TTC549 (cell line): ENCODE results near the gene LAMA3.

Source experiments
- FAIRE-seq: peaks from 2 replicates; lab custom pipeline; 2012; peaks lifted over from hg19 to GRCh38; lab: Jason Lieb, UNC

Gene LAMA3

DNA sequence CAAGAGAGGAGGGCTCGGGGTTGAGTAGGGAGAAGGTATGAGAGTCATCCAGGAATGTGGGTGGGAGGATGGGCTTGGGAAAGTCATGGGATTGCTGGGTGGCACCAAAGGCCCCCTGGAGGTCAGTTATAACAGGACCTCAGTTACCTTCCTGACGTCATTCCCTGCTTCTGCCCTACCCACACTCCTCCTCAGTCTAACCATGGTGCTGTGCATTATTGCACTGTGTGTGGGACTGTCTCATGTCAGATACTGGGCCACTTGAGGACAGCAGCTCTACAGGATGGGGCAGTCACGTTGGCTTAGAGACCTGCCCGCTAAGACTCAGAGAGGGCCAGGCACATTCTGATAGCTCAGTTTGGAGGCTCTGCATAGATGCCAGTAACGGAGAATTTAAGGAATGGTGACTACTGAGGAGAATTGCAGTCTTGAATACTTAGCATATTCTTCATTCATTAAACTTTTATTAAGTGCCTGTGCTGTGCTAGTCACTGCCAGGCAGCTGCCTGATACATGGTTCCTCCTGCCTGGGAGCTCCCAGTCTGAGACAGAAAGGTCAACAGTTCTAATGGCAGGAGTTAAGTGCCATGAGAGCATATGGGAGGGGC, 90.5 kb downstream of the LAMA3 start:
- no peak for FAIRE-seq

DNA sequence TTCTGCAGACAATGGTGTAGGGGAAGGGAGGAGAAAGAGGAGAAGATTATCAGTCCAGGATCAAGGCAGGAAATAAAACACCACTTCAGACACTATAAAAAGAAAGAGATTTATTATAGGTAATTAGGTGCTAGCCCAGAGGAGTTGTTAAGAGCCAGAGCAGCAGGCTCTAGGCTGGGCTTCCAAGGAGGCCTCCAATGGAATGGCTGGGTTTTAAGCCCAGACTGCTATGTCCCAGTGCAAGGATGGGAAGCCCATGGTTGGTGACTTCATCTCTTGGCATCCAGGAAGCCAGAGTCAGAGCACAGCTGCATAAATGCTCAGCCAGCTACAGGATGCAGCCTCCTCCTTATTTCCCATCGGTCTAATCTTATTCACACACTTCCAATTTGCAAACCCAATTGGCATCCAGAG, 95.6 kb downstream of the LAMA3 start:
- FAIRE-seq, result no peak

DNA sequence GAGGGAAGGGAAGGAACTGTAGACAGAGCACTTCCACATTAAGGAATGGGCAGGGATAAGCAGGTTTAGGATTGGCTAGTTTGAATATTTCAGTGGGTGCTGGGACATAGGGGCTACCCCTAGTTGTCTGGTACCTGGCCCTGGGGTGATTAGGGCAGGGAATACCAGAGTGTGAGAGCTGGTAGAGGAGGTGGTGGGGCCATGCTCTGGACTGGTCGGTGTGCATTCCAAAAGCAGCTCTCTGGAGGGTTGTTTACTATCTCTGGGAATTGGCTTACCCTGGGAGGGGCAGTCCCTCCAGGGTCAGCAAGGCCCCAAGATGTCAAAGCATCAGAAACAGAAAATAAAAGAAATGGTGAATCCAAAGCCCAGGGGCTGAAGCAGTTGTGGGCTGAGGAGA, 103.8 kb downstream of the LAMA3 start:
- no peak for FAIRE-seq

DNA sequence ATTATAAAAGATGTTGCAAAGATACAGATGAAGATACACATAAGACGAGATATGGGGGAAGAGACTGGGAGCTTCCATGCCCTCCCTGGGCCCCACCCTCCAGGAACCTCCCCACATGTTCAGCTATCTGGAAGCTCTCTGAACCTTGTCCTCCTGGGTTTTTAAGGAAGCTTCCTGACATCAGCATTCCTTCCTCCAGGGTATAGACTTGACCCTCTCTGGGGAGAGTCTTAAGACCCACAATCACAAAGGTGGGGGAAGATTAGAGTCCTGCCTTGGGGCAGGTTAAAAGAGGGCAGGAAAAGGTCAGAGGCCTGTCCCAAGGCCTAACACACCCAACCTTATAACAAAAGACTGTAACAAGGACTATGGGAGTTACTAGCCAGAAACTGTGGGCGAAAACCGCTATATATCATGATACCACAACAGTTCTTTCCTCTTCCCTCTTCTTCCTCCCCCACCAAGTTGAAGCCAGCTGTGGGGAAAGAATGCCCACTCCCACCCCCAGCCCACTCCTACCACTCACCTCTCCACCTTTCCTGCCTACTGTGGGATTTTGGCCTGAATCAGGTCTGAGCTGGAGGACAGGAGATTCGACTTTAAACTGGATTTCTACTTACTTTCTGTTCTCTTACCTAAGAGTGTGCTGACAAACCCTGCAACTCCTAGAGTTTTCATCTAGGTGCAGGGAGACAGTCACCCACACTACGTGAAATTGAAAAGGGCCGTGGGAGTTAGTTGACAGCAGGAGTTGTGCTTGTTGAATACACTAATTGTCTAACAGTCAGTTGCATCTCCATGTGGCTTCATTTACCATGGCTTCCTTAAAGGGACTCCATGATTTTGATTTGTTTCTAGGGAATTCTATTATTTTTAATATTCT, 105.0 kb downstream of the LAMA3 start:
- FAIRE-seq, result no peak

DNA sequence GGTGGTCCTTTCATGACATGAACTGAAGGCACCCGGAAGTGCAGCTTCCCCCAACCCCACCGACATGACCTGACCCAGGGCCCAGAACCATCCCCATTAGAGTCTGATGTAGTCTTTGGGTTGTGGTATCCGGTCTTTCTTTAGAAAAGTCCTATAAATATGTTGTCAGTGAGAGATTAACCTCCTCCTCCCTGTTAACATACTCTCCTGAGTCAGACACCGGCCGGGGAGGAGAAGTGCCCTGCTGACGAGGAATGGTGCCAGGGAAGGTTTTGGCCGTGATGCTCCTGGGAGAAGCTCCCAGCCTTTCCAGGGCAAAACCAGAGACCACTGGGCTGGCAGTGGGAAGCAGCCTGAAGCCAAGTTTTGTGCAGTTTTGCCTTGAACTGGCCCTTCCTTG, 109.0 kb downstream of the LAMA3 start:
- FAIRE-seq, result no peak

DNA sequence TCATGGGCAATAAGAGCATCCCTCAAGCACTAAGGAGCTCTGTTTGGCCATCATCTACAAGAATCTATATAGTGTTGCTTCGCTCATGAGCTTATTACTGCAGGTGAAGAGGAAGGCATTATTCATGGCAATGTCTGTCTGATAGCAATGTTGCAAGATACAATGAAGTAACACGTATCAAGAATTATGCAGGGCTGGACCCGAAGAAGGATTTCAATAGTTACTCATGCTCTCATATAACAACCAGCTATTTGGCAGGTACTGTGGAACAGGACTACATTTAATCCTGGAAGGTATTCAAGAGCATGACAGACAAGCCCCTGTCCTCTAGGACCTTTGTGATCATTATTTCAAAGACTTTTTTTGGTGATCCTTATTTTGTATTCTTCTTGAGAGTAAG, 109.6 kb downstream of the LAMA3 start:
- FAIRE-seq, result no peak

DNA sequence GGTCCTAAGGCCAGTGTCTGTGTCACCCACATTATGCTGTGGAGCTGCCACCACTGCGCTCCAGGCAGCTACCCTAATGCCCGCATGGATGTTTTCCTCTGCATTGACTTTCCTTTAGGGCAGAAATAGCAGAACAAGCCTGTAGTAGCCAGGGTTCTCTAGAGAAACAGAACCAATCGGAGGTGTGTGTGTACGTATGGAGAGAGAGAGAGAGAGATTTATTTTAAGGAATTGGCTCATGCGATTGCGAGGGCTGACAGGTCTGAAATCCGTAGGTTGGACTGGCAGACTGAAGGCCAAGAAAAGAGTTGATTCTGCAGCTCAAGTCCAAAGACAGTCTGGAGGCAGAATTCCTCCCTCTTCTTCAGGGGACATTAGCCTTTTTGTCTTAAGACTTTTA, 110.3 kb downstream of the LAMA3 start:
- FAIRE-seq, result no peak

DNA sequence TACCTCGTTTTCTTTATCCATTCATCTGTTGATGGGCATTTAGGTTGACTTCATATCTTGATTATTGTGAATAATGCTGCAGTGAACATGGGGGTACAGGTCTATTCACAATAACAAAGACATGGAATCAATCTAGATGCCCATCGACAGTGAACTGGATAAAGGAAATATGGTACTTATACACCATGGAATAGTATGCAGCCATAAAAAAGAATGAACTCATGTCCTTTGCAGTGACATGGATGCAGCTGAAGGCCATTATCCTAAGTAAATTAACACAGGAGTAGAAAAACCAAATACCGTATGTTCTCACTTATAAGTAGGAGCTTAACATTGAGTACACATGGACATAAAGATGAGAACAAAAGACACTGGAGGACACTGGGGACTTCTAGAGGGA, 111.6 kb downstream of the LAMA3 start:
- FAIRE-seq, result no peak

DNA sequence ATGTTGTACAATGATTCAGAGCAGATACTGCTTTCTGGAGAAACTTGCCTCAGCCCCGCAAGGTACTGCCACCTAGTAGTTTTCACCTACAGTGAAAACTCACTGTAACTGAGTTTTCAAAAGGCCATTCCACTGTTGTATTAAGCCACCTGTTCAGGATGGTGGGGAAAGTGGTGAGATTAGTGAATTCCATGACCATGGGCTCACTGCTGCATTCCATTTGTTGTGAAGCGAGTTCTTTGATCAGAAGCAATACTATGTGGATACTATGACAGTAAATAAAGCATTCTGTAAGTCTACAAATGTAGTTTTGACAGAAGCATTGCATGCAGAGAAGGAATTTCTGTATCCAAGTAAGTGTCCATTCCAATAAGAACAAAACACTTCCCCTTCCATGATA, 113.6 kb downstream of the LAMA3 start:
- no peak for FAIRE-seq

DNA sequence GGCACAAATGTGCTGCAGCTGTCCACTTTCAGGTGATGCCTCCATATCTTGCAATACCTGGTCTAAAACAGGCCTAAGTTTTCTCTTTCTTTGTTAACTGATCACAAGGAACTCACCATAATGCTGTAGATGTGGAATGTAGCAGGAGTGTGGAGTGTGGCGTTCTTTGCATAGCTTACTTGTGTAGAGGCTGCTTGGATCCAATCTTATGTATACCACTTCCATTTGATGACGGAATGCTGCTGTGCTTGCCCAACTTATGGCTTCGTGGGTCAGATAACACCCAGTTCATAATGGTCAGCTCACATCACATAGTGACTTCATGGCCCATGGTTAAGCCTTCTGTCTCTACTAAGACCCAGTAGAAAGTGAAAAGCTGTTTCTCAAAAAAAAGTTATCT, 114.5 kb downstream of the LAMA3 start:
- no peak for FAIRE-seq

DNA sequence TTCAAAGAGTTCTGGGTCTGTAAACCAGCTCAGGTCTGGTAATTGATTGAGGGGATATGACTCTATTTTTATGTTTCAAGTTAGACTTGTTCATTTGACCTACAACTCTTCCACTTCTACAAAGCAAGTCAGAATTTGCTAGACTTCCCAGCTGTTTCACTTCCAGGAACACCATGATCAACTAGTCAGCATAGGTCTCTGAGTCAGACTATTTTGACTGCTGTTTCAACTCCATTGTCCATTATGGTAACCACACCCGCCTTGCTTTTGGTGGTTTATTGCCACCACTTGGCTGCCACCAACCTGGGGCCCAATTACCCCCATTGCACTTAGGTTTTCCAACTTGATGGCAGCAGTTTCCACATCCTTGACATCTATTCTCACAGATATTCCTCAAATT, 116.6 kb downstream of the LAMA3 start:
- no peak for FAIRE-seq

DNA sequence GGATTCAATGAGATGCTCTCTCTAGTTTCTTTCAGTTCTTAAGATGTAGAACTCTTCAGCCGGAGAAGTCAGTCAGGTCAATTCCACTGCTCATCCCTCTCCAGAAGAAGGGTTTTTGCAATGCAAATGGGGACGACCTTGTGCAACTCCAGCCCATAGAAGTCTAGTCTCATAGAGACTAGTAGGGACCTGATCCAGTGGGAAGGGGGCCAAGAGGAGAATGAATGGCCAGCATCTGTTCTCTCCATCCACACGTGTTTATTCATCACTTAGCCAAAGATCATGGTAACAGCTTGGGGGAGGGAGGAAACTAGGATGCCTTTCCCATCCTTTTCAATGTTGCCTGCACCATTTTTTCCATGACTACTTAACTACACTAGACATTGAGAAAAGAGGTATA, 120.2 kb downstream of the LAMA3 start:
- no peak for FAIRE-seq

DNA sequence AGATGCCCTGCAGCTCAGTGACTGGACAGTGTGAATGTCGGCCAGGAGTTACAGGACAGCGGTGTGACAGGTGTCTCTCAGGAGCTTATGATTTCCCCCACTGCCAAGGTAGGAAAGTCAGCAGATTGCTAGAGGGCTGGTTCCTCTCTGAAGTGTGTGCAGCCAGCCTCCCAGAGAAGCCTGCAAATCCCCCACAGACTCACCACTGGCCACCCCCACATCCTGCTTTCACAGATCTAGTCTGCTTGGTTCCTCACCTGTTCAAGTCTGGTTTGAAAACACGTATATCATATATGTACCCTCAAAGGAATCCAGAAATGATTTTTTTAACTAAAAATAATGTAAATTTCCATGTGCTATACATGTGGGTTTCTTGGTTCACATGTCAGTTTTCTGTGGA, 121.1 kb downstream of the LAMA3 start:
- no peak for FAIRE-seq

DNA sequence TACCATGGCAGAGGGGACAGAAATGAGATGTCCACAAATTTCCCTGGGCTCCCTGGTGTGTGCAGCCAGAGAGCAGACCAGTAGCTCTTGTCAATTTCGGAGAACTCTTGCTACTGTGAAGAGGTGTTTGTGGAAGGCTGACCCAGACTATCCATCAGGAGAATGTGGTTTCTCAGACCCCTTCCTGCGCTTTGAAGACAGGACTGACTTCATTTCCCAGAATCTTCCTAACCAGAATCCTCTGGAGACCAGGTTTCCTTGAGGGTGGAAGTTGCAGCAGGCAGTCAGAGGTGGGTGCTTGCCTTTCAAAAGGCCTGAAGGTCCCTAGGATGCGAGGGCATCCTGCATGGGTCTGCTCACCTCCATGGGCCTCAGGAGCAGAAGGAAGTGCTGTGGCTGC, 121.9 kb downstream of the LAMA3 start:
- FAIRE-seq, result no peak

DNA sequence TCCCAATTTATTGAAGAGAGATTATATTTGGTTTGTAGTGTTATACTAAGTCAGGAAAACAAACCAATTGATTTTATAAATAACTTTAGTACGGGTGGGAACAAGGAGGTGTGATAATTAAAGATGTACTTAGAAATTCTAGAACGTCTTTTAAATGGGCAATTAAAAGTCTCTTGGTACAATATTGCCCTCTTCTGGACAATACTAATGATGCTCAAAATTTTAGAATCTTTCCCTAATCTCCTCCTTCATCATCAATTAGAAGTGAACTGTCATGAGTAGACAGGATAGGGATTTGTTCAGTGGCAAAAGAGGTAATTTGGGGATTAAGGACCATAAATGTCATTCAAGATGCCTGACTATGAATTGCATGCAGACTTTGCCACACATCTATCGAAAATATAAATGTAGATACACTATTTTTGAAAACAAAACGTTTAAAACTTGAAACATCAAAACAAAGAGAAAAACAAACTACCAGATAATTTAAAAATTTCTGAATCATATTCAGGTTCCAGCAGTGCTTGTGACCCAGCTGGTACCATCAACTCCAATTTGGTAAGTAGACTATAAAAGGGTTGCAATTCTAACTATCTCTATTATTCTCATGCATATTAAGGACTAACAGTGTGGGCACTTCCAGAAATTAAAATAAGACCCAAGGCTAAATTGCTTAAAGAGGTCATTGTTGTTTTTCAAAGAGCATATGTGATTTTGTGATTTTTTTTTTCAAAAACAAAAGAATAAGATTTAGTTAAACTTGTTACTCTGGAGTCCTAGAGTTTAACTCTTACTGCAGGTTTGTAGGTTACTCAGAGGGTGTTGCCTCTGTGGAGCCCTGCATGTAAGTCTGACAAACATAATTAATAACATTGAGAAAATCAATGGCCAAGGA, 123.5 kb downstream of the LAMA3 start:
- FAIRE-seq, result peak; percentile 75

DNA sequence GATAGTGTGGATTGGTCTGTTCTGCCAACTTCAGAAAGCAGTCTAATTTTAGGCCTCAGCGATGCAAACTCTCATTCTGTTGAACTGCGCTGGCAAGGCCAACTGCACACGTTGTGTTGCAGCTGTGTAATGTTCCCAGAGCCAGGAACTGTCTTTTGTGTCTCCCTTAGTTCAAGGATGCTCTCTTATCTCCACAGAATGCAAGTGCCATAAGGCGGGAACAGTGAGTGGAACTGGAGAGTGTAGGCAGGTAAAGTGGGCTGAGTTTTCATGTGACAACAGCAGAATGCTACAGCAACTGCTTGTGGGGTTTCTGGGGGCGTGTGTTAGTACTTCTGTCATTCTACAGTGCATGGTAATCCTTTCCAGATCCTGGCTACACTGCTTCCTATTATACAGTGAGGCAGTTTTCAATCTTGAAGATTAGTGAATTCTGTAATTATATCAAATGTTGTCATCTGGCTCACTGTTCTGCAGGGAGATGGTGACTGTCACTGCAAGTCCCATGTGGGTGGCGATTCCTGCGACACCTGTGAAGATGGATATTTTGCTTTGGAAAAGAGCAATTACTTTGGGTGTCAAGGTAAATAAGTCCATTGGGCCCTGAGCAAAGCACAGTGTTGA, 125.8 kb downstream of the LAMA3 start:
- FAIRE-seq, result no peak

DNA sequence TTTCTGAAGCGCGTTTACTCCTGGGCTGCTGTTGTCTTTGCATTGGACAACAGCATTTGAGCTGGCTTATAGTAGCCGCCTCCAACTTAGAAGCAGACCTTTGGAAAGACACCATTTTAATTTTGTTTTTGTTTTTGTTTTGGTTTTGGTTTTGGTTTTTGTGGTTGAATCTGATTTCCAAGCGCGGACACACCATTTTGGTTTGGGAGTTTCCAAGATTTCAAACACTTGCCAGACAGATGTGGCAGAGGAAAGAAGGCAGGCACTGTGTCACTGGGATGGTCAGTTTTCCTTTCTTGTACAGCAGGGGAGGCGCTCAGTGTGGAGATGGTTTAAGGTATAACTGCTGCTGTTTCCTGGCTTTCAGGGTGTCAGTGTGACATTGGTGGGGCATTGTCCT, 126.8 kb downstream of the LAMA3 start:
- no peak for FAIRE-seq

DNA sequence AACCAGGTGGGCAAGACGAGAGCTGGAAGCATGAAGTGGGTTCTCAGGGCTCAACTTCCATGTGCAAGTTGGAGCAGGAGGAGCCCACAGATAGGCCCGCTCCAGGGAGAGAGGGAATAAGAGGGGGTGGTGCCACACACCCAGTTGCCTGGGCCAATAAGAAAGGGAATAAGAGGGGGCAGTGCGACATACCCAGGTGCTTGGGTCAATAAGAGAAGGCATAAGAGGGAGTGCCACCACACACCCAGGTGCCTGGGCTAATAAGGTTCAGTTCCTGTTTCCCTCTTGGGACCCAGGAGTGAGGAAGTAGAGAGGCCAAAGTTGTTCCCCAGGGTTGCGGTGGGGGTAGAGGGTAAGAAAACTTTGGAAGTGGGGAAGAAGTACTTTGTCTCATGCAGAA, 127.5 kb downstream of the LAMA3 start:
- no peak for FAIRE-seq

DNA sequence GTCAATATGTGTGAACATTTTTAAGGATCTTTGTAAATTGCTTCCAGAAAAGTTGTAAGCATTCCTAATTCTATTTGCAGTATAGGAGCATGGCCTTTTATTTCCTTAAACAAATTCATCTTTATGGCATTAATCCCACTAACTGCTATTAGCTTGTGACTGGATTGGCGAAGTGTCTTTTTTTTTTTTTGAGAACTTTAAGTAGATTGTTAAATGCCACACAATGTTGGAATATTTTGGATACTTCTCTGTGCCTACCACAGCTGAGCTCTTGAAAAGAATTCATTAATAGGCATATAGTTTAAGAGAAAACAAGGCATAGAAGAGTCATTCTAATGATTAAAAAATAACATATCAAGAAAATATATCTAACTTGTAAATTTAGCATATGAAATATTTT, 129.7 kb downstream of the LAMA3 start:
- FAIRE-seq, result no peak

DNA sequence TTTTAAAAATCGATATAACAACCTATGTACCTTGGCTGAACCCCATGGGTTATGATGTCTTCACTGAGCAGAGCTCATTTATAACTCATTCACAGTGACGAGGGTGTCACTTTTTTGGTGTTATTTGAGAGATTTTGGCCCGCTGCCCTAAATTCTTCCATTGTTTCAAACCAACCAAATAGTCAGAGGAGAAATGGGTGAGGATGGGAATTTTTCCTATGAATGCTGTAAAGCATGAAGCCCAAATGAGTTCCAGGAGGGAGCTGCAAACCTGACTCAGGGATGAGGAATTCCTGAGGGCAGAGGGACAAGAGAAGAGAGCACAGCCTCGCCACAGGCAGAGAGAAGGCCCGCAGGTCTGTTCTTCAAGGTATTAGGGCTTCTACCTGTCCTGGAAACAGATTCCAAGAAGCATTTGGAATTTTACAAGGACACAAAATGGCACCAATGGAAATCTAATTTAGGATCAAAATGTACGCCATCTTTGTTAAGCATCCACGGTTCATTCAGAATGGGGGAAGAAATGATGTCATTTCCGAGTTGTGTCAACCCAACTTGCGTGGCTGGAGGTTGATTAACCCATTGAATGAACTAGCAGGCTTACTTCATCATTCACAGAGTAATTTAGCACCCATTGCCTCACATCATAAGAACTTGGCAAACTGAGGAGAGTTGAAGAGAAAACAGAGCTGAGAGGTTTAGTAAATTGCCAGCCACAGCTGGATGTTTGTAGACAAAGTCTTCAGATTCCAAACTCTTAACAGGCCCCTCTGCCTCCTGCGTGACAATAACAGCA, 133.5 kb downstream of the LAMA3 start:
- no peak for FAIRE-seq

DNA sequence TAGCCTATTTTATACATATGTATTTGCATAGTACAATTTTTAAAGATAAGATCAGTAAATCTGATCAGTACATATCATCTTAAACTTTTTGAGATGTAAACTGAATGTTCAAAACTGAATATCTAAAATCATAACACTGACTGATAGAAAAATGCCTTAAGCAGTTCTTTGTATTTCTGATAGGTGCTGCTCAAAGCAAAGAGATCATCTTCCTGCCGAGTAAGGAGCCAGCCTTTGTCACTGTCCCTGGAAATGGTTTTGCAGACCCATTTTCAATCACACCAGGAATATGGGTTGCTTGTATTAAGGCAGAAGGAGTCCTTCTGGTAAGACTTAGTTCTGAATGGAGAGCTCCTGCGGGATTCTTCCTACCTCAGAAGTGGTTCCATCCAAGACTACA, 135.0 kb downstream of the LAMA3 start:
- no peak for FAIRE-seq

DNA sequence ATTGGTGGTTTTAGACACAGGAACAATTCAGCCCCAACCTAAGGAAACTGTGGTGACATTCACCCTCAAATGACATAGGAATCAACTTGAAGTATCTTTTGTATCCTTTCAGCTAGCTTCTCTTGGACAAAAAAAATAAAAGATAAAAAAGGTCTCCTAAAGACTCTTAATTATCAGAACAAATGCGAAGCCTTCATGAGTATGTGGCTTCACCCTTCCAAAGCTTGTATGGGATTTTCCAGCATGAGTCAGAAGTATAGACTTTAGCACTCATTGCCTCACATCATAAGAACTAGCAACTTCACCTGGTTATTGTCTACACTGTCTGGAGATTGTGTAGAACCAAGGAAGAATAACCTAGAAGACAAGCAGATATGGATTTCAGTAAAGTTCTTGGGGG, 135.4 kb downstream of the LAMA3 start:
- no peak for FAIRE-seq
